Jurkat, Clone E6-1 (cell line): Measurements from ENCODE around the gene BSDC1.

Experiments
- DNase-seq: peaks from one replicate; pipeline ENCODE4 v3.0.0-alpha.2; 2011; ENCODE audit warnings: low read depth, low spot score
- H3K4me3 ChIP-seq: 2 replicates; pipeline ENCODE4 v1.5.1; 2011; ENCODE audit warnings: mild to moderate bottlenecking, low read length, control low read depth, moderate library complexity

The BSDC1 gene

DNA sequence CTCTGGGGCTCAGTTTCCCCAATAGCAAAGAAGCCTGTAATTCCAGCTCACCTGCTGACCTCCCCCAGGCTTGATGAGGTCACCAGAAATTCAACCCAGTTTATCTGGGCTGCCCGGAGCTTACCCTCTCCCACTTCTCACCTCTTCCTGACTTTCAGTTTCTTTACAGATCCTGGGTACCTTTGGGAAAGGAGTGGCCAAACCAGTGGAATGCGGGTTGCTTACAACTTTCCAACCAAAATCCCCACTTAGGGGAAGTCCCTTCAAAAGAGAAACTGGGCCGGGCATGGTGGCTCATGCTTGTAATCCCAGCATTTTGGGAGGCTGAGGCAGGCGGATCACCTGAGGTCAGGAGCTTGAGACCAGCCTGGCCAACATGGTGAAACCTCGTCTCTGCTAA lies 52.3 kb downstream of the BSDC1 start:
- DNase-seq = no peak
- H3K4me3 ChIP-seq = no peak overlapping the region

DNA sequence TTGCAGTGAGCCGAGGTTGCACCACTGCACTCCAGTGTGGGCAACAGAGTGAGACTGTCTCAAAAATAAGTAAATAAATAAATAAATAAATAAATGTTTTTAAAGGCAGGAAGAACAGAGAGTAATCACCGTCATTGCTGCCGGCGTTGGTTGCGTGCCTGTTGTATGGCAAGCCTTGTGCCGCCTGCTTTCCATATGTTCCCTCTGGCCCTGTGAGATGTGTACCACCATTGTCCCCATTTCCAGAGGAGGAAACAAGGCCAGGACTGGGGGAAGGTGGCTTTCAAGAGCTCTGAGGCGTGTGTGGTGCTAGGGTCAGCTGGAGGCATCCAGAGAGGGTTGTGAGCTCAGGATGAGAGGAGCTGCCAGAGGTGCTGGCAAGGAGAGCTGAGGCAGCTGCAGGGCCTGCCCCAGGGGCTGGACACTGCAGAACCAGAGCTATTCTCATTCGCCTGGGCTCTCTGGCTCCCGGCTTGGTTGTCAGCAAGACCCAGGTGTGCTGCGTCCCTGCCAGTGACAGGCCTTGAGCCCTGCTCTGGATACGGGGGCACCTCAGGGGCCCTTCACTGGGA lies 53.0 kb downstream of the BSDC1 start:
- no peak overlapping the region for H3K4me3 ChIP-seq
- DNase-seq = no peak

DNA sequence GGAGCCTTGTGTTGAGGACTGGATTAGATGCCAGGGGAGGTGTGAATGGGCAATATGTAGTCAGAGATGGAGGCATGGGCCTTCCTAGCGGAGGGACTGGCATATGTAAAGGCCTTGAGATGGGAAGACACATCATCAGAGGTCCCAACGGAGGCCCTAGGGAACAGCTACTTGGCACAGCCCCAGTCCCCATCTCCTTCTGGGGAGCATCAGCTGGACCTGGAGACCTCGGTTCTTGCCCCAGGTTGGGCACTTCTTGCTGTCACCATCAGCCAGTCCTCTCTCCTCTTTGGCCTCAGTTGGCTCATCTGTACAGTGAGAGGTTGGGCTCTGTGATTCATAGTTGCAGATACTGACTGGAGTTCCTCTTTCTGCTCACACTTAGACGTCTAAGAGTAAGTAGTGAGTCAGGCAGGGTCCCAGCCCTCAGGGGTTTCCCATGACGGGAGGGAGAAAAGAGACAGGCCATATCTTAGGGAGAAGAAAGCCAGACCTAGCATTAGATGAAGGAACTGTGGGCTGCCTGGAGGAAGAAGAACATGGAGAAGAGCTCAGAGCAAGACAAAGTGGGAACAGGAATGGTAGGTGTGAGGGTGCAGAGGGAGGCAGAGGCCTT lies 54.8 kb downstream of the BSDC1 start:
- DNase-seq = no peak

DNA sequence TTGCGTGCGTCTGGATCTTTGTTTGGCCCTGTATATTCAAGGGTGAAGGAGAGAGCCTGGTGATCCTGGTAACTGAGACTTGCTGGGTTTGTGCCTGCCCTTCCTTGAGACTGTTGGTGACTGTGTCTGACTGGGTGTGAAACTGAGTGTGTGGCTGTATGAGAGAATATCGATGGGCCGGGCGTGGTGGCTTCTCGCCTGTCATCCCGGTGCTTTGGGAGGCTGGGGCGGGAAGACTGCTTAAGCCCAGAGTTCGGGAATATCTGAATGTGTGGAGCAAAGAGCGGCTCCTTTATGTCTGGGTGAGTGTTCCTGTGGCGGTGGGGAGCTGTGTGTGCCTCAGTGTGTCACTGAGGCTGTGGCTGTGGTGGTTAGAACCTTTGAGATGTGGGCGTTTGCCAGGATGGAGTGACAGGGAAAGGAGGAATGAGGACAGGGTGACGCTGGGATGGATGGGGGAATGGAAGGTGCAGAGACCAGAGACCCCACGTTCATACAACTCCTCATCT lies 55.5 kb downstream of the BSDC1 start:
- H3K4me3 ChIP-seq = no peak overlapping the region
- no peak for DNase-seq

More for the DNA sequence above, 54.8 kb downstream of the BSDC1 start:
- H3K4me3 ChIP-seq = no peak overlapping the region

DNA sequence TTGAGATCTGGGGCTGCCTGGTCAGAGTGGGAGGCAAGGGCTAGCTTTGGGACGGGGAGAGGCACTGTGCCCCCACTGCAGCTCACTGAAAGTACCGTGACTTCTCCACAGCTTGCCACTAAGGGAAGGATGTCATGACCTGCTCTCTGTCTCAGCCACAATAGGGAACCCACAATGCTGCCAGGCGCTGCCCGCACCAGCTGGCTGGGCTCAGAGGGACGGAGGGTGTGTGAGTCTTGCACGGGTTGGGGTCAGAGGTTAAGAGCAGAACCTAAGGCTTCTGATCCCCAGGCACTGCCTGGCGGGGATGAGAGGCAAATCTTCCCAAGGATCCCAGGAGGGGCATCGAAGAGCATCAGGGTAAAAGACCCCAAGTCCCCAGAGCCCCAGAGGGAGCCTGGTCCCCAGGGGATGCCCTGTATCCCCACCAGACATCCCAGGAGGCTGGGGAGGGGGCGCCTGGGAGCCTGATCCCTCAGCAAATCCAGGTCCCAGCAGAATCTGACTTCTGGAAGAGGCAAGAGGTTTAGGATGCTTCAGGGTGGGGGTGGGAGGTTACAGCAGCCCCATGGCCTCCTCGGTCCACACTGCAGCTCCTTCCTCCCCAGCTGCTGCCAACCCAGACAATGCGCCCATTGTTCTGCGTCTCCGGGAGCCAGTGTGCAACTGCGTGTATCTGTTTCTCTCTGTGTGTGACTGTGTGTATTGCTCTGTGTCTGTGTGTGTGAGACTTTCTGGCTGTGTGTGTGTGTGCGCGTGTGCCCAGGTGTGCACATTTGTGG lies 56.2 kb downstream of the BSDC1 start:
- no peak overlapping the region for H3K4me3 ChIP-seq
- no peak for DNase-seq

DNA sequence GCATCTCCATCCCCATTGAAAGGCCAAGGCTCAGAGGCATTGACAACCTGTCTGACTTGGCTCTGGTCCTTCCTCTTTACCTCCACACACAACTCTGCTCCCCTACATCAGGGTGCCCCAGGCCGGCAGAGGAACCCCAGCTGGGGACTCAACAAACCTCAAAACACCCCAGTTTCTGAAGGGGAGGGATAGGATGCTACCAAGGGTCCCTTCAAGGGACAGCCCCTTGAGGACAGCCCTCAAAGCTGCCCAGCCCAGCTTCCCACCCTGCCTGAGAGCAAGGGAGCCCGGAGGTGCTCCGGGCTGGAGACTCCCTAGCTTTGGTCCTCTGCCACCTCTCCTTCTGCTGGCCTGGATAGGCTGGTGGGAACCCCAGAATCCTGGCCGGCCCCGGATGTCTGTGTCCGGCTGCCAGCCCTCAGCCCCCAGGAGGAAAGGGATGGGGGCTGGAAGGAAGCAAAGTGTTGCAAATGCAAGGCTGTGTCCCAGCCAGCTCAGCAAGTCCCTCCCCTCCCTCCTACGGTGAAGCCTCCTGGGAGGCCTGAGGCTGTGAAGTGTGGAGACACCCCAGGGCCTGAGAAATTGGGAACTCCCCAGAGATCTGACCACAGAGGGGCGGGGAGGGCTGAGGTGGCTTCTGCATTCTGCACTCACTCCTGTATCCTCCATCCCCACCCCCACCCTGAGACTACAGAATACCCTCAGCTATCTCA lies 57.1 kb downstream of the BSDC1 start:
- no peak for DNase-seq
- no peak overlapping the region for H3K4me3 ChIP-seq

DNA sequence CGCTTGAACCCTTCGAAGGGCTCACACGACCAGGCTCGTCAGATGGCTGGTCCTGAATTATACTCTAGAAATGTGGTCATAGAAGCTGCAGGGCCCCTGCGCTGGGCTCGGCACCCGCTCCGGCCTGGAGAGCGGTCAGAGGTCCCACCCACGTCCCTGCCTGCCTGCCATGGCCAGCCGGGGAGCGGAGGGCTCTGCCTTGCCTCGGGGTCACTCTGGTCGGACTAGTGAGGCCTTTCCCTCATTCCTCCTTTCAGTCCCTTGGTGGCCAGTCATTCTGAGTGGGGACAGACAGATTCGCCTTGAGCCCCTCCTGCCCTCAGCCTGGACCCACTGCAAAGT lies 57.7 kb downstream of the BSDC1 start:
- H3K4me3 ChIP-seq = no peak overlapping the region
- DNase-seq = no peak

DNA sequence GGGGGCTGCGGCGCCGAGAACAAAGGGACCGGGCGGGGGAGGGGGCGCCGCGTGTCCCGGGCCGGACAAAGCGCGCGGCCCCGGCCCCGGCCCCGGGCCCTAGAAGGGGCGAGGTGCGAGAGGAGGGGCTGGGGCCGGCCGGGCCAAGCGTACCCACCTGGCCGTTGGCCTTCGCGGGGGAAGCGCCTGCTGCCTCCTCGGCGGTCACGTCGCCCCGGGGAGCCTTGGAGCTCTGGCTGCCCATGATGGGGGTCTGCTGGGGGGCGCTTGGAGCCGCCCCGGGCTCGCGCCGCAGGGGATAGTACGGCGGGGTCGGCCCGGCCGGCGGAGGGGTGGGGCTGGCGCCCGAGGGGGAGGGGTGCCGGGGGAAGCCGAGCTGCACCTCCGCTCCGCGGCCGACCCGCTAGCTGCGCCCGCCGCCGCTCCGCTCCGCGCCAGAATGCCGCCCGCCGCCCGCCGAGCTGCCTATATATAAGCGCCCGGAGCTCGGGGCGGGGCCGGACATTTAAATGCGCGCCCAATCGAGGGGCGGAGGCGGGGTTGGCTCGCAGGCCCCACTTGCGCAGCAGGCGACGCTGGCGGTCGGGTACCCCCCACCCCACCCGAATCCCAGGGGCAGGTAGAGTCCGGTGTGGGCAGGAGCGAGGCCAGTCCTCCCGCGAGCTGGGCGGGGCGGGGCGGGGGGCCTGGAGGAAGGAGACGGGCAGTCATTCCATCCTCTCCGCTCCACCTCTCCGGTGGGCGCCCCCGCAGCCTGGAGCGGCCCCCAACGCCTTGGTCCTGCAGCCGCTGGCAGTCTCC lies 58.3 kb downstream of the BSDC1 start, which contains the start of gene MARCKSL1:
TSS of gene MARCKSL1 (minus strand) at position 444 of the 801 bp plus-strand sequence. CDS start at position 244, 200 bp downstream.
- H3K4me3 ChIP-seq = peak within 1 kb of the TSS; percentile 76
- DNase-seq = peak; percentile 71

DNA sequence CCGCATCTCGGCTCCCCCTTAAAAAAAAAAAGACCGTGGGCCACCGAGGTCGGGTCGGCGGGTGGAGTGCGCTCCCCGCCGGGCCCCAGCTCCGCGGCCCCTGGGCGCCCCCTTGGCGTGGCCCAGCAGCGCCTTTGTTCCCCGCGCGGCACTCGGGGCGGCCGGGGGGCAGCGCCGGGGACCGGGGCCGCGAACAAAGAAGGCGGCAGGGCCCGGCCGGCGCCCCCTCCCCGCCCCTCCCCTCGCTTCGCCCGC lies 58.8 kb downstream of the BSDC1 start:
- DNase-seq = no peak
- peak overlapping the region; percentile 76 for H3K4me3 ChIP-seq

DNA sequence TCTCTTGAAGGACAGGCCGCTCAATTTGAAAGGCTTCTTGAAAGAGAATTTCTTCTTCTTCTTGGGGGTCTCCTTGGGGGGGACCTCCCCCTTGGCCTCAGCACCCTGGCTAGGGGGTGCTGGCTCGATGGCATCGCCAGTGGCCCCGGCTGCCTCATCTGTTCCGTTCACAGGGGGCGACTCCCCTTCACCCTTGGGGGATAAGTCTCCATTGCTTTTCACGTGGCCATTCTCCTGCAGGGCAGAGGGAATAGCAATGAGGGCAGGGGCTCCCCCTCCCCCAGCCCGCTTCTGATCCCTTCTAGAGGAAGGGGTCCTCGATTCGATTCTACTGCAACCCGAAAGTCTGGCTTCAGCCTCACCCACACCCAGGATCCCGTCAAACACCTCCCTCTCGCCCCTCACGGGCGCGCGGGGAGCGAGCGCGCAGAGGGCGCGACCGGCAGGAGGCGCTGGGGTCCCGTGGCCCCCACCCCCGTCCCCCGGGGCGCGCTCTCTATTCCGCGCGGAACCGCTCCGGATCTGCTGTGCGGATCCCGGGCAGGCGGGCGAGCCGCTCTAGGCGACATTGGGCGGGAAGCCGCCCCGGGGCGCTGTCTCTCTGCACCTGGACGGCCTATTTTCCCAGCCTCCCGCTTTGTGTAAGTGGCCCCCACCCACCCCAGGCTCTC lies 59.2 kb downstream of the BSDC1 start:
- DNase-seq = peak; percentile 30
- H3K4me3 ChIP-seq = peak overlapping the region; percentile 76

DNA sequence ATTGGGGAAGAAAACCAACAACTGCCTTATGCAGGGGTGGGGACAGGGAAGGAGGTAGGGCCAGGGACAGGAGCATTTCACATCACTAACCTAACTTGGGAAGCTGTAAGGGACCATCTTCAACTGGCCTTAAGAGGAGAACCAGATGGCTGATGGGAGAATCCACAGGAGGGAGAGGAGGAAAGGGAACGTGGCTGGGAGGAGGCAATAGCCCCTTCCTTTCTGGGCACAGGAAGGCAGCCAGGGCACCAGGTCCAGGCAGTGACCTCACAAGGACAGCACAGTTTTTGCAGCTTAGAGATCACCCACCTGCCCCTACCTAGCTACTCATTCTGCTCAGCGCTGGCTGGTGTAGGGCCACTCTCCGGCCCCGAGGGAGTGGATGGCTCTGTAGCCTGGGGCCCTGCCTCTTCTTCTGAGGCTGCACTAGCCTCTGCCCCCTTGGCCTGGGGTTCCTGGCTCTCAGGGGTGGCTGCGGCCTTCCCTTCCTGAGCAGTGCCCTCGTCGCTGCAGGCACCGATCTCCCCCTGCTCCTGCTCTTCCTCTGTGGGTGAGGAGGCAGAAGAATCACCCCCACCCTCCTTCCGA lies 59.9 kb downstream of the BSDC1 start:
- H3K4me3 ChIP-seq = peak overlapping the region; percentile 76
- DNase-seq = no peak

DNA sequence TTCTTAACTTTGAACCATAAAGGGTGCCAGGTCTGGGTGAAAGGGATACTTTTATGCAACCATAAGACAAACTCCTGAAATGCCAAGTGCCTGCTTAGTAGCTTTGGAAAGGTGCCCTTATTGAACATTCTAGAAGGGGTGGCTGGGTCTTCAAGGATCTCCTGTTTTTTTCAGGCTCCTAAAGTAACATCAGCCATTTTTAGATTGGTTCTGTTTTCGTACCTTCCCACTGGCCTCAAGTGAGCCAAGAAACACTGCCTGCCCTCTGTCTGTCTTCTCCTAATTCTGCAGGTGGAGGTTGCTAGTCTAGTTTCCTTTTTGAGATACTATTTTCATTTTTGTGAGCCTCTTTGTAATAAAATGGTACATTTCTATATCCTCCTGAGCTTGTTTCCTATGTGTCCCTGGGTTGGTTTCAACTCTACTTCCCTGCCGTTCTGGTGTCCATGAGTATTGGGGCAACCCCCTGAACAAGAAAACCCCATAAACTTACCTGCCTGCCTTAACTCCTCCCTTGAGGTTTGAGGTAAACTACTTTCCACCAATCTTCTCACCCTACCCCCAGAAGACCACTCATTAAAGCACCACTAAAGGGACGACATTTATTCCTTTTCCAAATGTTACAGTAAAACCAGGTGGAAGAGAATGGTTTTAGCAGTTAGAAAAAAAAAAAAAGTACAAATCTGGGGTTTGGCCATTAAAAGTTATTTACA lies 60.8 kb downstream of the BSDC1 start:
- no peak overlapping the region for H3K4me3 ChIP-seq
- no peak for DNase-seq

DNA sequence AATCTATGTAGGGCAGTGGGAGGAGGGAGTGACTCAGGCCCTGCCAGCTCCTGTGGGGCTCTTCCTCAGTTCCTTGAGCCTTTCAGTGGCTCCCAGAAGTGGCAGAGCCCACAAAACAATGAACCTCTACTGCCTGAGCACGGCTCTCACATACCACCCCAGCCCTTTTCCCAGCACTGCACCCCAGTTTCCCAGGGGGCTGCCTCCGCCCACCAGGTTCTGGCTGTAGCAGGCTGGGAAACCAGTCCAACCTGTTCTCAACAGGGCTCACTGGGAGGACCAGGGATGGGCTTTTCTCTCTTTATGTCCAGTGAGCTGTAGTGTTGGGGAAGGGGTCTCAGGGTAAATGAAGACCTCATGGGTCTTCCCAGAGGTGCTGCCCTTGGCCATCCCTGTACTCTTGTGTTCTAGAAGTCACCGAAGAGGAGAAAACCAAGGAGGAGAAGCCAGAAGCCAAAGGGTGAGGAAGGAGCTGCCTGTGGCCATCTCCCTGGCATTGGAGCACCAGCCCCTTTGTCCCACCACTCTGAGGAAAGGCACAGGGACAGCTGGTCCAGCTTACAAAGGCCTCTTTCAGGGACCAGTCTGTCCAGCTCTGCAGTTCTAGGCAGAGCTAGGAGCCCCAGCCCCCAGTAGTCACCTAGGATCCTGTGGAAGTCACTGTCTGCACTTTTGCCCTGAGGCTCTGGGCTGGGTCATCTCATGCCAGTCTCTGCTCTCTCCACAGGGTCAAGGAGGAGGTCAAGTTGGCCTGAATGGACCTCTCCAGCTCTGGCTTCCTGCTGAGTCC lies 61.8 kb downstream of the BSDC1 start:
- DNase-seq = no peak
- H3K4me3 ChIP-seq = no peak overlapping the region

DNA sequence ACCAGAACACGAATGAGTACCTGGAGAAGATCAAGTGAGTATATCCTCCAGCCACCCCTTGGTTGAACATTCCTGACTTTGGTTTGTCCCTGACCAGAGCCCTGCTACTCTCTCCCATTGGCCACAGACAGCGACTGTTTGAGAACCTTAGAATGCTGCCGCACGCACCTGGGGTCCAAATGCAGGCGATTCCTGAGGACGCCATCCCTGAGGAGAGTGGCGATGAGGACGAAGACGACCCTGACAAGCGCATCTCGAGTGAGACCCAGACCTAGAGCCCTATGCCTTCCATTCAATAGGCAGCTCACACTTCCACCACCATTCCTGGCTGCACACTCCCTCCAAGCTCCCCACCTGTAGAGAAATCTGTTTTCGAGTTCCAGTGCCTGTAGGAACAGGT lies 62.7 kb downstream of the BSDC1 start:
- no peak for DNase-seq
- H3K4me3 ChIP-seq = no peak overlapping the region

DNA sequence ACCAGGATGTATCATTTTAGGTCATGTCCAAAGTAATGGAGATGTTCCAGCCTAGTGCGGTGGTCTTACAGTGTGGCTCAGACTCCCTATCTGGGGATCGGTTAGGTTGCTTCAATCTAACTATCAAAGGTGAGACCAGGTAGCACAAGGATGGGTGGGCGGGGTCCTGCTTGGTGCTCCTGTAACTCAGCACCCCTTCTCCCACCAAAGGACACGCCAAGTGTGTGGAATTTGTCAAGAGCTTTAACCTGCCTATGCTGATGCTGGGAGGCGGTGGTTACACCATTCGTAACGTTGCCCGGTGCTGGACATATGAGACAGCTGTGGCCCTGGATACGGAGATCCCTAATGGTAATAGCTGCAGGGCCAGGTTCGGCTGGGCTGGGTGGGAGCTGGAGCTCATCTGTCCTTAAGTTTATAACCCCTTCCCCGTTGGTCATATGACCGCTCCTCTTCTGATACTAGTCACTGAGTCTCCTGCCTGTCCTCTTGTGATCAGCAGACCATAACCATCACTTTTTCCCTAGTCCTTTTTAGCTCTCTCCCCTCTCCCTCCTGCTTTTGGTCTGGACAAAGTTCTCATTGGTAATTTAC lies 63.6 kb downstream of the BSDC1 start:
- no peak for DNase-seq
- no peak overlapping the region for H3K4me3 ChIP-seq

DNA sequence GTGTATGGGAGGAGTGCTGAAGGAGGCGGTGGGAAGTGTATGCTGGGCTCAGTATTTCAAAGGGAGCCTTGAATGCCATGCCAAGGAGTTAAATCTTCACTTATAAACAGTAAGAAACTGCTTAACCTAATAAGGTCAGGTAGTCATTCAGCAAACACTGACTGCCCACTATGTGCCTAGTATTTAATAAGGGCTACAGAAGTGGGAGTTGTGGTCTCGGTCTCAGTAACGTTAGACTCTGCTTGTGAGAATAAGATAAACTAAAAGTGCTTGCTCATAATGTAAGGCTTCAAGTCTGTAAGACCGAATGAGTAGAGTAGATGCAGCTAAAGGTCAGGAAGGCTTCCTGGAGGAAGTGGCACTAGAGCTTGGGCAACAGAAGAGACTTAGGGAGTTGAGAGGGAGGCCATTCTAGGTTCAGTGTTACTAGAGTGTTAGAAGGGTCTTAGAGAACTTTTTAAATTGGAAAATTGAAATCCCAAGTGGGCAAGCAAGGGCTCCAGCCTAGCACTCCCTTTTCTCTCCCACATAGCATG lies 64.2 kb downstream of the BSDC1 start:
- no peak for DNase-seq
- no peak overlapping the region for H3K4me3 ChIP-seq
